ENCODE measurements around the gene ICAM3.

The ICAM3 gene

DNA sequence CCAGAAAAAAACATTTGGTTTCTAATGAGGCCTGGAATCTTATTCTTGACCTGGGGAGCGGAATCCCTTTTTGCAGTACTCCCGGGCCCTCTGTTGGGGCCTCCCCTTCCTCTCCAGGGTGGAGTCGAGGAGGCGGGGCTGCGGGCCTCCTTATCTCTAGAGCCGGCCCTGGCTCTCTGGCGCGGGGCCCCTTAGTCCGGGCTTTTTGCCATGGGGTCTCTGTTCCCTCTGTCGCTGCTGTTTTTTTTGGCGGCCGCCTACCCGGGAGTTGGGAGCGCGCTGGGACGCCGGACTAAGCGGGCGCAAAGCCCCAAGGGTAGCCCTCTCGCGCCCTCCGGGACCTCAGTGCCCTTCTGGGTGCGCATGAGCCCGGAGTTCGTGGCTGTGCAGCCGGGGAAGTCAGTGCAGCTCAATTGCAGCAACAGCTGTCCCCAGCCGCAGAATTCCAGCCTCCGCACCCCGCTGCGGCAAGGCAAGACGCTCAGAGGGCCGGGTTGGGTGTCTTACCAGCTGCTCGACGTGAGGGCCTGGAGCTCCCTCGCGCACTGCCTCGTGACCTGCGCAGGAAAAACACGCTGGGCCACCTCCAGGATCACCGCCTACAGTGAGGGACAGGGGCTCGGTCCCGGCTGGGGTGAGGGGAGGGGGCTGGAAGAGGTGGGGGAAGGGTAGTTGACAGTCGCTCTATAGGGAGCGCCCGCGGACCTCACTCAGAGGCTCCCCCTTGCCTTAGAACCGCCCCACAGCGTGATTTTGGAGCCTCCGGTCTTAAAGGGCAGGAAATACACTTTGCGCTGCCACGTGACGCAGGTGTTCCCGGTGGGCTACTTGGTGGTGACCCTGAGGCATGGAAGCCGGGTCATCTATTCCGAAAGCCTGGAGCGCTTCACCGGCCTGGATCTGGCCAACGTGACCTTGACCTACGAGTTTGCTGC is 52.4 kb downstream of the ICAM3 start, which contains the start of gene ICAM4:
Gene ICAM4, plus strand, starts transcription at position 153 of the 935 bp plus-strand sequence. Its CDS starts 58 bp downstream, at position 211.
- H3K27ac ChIP-seq = peak within 1 kb of the TSS; percentile 91
- TF ChIP-seq POLR2AphosphoS5 (IDR thresholded peaks at IDR 0.05; ENCODE audit: borderline replicate concordance, low read depth, low read length) (peak; percentile 74), EZH2 (IDR thresholded peaks at IDR 0.05) (no peak), FOXP2 (optimal IDR thresholded peaks at IDR 0.05; ENCODE audit: control extremely low read depth, extremely low read length, insufficient read depth) (peak; percentile 51)
- no peak for DNase-seq (ENCODE audit: low read depth, low spot score)

DNA sequence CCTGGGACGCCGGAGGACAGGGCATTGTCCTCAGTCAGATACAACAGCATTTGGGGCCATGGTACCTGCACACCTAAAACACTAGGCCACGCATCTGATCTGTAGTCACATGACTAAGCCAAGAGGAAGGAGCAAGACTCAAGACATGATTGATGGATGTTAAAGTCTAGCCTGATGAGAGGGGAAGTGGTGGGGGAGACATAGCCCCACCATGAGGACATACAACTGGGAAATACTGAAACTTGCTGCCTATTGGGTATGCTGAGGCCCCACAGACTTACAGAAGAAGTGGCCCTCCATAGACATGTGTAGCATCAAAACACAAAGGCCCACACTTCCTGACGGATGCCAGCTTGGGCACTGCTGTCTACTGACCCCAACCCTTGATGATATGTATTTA is 54.0 kb downstream of the ICAM3 start:
- Histone ChIP-seq H3K36me3 (ENCODE audit: insufficient read depth, low read length) (no peaks in the 10 kb centered on the region), H3K27ac (no peak overlapping the region), H3K9me3 (ENCODE audit: low read depth, low read length) (no peaks in the 10 kb centered on the region), H3K9ac (ENCODE audit: insufficient read length) (no peak overlapping the region), H3K4me3 (no peak overlapping the region)
- DNase-seq (ENCODE audit: low read depth, low spot score) = no peak
- TF ChIP-seq POLR2AphosphoS5 (IDR thresholded peaks at IDR 0.05; ENCODE audit: borderline replicate concordance, low read depth, low read length) (no peak), FOXP2 (optimal IDR thresholded peaks at IDR 0.05; ENCODE audit: control extremely low read depth, extremely low read length, insufficient read depth) (no peak), EZH2 (IDR thresholded peaks at IDR 0.05) (no peak)

More for the DNA sequence above, 52.4 kb downstream of the ICAM3 start, which contains the start of gene ICAM4:
- Histone ChIP-seq H3K36me3 (ENCODE audit: insufficient read depth, low read length) (no peaks in the 10 kb centered on the region), H3K9ac (ENCODE audit: insufficient read length) (peak within 1 kb of the TSS; percentile 62), H3K9me3 (ENCODE audit: low read depth, low read length) (no peaks in the 10 kb centered on the region), H3K4me3 (peak within 1 kb of the TSS; percentile 81)

DNA sequence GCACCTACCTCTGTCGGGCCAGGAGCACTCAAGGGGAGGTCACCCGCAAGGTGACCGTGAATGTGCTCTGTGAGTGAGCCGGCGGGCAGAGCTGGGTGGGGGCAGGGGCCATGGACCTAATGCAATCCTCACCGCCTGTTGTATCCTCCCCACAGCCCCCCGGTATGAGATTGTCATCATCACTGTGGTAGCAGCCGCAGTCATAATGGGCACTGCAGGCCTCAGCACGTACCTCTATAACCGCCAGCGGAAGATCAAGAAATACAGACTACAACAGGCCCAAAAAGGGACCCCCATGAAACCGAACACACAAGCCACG is 54.5 kb downstream of the ICAM3 start:
- DNase-seq (ENCODE audit: low read depth, low spot score) = no peak
- TF ChIP-seq FOXP2 (optimal IDR thresholded peaks at IDR 0.05; ENCODE audit: control extremely low read depth, extremely low read length, insufficient read depth) (no peak), EZH2 (IDR thresholded peaks at IDR 0.05) (no peak), POLR2AphosphoS5 (IDR thresholded peaks at IDR 0.05; ENCODE audit: borderline replicate concordance, low read depth, low read length) (no peak)
- no peak overlapping the region for H3K9ac ChIP-seq (ENCODE audit: insufficient read length)
- H3K27ac ChIP-seq = no peak overlapping the region
- no peaks in the 10 kb centered on the region for H3K9me3 ChIP-seq (ENCODE audit: low read depth, low read length)
- no peaks in the 10 kb centered on the region for H3K36me3 ChIP-seq (ENCODE audit: insufficient read depth, low read length)
- H3K4me3 ChIP-seq = no peak overlapping the region

DNA sequence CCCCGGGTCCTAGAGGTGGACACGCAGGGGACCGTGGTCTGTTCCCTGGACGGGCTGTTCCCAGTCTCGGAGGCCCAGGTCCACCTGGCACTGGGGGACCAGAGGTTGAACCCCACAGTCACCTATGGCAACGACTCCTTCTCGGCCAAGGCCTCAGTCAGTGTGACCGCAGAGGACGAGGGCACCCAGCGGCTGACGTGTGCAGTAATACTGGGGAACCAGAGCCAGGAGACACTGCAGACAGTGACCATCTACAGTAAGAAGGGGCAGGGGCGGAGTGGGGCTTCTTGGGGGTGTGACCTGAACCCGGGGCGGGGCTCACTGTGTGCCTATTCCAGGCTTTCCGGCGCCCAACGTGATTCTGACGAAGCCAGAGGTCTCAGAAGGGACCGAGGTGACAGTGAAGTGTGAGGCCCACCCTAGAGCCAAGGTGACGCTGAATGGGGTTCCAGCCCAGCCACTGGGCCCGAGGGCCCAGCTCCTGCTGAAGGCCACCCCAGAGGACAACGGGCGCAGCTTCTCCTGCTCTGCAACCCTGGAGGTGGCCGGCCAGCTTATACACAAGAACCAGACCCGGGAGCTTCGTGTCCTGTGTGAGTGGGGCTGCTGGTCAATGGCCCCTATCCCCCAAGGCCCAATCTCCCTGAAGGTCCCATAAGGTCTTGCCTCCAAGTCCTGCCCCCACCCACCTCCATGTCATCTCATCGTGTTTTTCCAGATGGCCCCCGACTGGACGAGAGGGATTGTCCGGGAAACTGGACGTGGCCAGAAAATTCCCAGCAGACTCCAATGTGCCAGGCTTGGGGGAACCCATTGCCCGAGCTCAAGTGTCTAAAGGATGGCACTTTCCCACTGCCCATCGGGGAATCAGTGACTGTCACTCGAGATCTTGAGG is 55.1 kb downstream of the ICAM3 start:
- no peak for DNase-seq (ENCODE audit: low read depth, low spot score)
- Histone ChIP-seq H3K9ac (ENCODE audit: insufficient read length) (no peak overlapping the region), H3K36me3 (ENCODE audit: insufficient read depth, low read length) (no peaks in the 10 kb centered on the region), H3K27ac (no peak overlapping the region), H3K9me3 (ENCODE audit: low read depth, low read length) (no peaks in the 10 kb centered on the region), H3K4me3 (no peak overlapping the region)
- TF ChIP-seq EZH2 (IDR thresholded peaks at IDR 0.05) (no peak), FOXP2 (optimal IDR thresholded peaks at IDR 0.05; ENCODE audit: control extremely low read depth, extremely low read length, insufficient read depth) (no peak)
